ENCODE data around the gene BIN2. TPM values are rescaled to one million over a fixed set of nuclear protein-coding genes. Genes with fewer than 3 reads are reported as not detected.
A peak's percentile ranks its signal among the peaks of the same experiment; 100 is the strongest.
"Not testable (repeated sequence)": the region's sequence is repeated elsewhere in the genome, so short reads cannot be mapped to it uniquely, and the experiment has no call there.

Gene BIN2
- total RNA-seq, 1 donor from 2014 or later: 33.2 TPM

GRCh38 chr12:51318846-51319599 is 5.0 kb downstream of the BIN2 start:
- H3K4me3 Mint-ChIP-seq: peak overlapping the region; percentile 82
- peak overlapping the region; percentile 90 for H3K27ac Mint-ChIP-seq
- peaks cover 41% of the 10 kb centered on the region for H3K36me3 Mint-ChIP-seq (ENCODE audit: low read depth)
- intact Hi-C loops (cut with micrococcal nuclease): no loop called here
- peaks cover 59% of the 10 kb centered on the region for H3K4me1 Mint-ChIP-seq
- H3K9me3 Mint-ChIP-seq: no peaks in the 10 kb centered on the region
- no peaks in the 10 kb centered on the region for H3K27me3 Mint-ChIP-seq
- DNase-seq: peak; percentile 87

GRCh38 chr12:51318057-51318806 is 5.7 kb downstream of the BIN2 start:
- H3K9me3 Mint-ChIP-seq; DNase-seq; intact Hi-C loops (cut with micrococcal nuclease); H3K27me3 Mint-ChIP-seq: not testable (repeated sequence)
- Mint-ChIP-seq H3K27ac (peak overlapping the region; percentile 90), H3K4me3 (peak overlapping the region; percentile 82), H3K36me3 (ENCODE audit: low read depth) (peaks cover 44% of the 10 kb centered on the region), H3K4me1 (peaks cover 58% of the 10 kb centered on the region)

GRCh38 chr12:51311389-51311788 is 12.6 kb downstream of the BIN2 start:
- DNase-seq: no peak
- Mint-ChIP-seq H3K4me1 (peaks cover 20% of the 10 kb centered on the region), H3K4me3 (no peak overlapping the region), H3K36me3 (ENCODE audit: low read depth) (peaks cover 53% of the 10 kb centered on the region), H3K27me3 (no peaks in the 10 kb centered on the region), H3K27ac (no peak overlapping the region), H3K9me3 (no peaks in the 10 kb centered on the region)
- intact Hi-C loops (cut with micrococcal nuclease): no loop called here

GRCh38 chr12:51307655-51308593 is 16.1 kb downstream of the BIN2 start:
- H3K27me3 Mint-ChIP-seq: no peaks in the 10 kb centered on the region
- H3K4me3 Mint-ChIP-seq: no peak overlapping the region
- peaks cover 57% of the 10 kb centered on the region for H3K36me3 Mint-ChIP-seq (ENCODE audit: low read depth)
- intact Hi-C loops (cut with micrococcal nuclease): no loop called here
- H3K4me1 Mint-ChIP-seq: peaks cover 19% of the 10 kb centered on the region
- H3K27ac Mint-ChIP-seq: peak overlapping the region; percentile 14
- no peak for DNase-seq
- H3K9me3 Mint-ChIP-seq: no peaks in the 10 kb centered on the region

- Mint-ChIP-seq H3K4me1 (peaks cover 15% of the 10 kb centered on the region), H3K27me3 (no peaks in the 10 kb centered on the region), H3K4me3 (no peak overlapping the region), H3K36me3 (ENCODE audit: low read depth) (peaks cover 62% of the 10 kb centered on the region), H3K27ac (no peak overlapping the region), H3K9me3 (no peaks in the 10 kb centered on the region)
- intact Hi-C loops (cut with micrococcal nuclease): no loop called here
- no peak for DNase-seq
Observed at GRCh38 chr12:51306507-51306906, 17.5 kb downstream of the BIN2 start.

GRCh38 chr12:51300768-51301167 is 23.2 kb downstream of the BIN2 start:
- H3K27ac Mint-ChIP-seq: peak overlapping the region; percentile 20
- H3K27me3 Mint-ChIP-seq; H3K4me3 Mint-ChIP-seq; H3K9me3 Mint-ChIP-seq; intact Hi-C loops (cut with micrococcal nuclease); DNase-seq; H3K4me1 Mint-ChIP-seq: not testable (repeated sequence)
- H3K36me3 Mint-ChIP-seq (ENCODE audit: low read depth): peaks cover 48% of the 10 kb centered on the region

- no peaks in the 10 kb centered on the region for H3K9me3 Mint-ChIP-seq
- peaks cover 47% of the 10 kb centered on the region for H3K36me3 Mint-ChIP-seq (ENCODE audit: low read depth)
- intact Hi-C loops (cut with micrococcal nuclease): no loop called here
- no peak for DNase-seq
- no peak overlapping the region for H3K27ac Mint-ChIP-seq
- peaks cover 5% of the 10 kb centered on the region for H3K4me1 Mint-ChIP-seq
- H3K4me3 Mint-ChIP-seq: no peak overlapping the region
- no peaks in the 10 kb centered on the region for H3K27me3 Mint-ChIP-seq
Observed at GRCh38 chr12:51295651-51296050, 28.3 kb downstream of the BIN2 start.

GRCh38 chr12:51294097-51294496 is 29.9 kb downstream of the BIN2 start:
- H3K9me3 Mint-ChIP-seq; DNase-seq; H3K4me3 Mint-ChIP-seq; H3K27me3 Mint-ChIP-seq; intact Hi-C loops (cut with micrococcal nuclease); H3K4me1 Mint-ChIP-seq: not testable (repeated sequence)
- H3K27ac Mint-ChIP-seq: peak overlapping the region; percentile 9
- H3K36me3 Mint-ChIP-seq (ENCODE audit: low read depth): peaks cover 49% of the 10 kb centered on the region

GRCh38 chr12:51293696-51294095 is 30.3 kb downstream of the BIN2 start:
- Mint-ChIP-seq H3K4me1 (peaks cover 5% of the 10 kb centered on the region), H3K36me3 (ENCODE audit: low read depth) (peaks cover 52% of the 10 kb centered on the region), H3K4me3 (no peak overlapping the region), H3K9me3 (no peaks in the 10 kb centered on the region), H3K27me3 (no peaks in the 10 kb centered on the region), H3K27ac (peak overlapping the region; percentile 9)
- intact Hi-C loops (cut with micrococcal nuclease): no loop called here
- no peak for DNase-seq

- Mint-ChIP-seq H3K36me3 (ENCODE audit: low read depth) (peaks cover 53% of the 10 kb centered on the region), H3K27ac (peak overlapping the region; percentile 38)
- intact Hi-C loops (cut with micrococcal nuclease): not testable (repeated sequence)
Observed at GRCh38 chr12:51291603-51292513, 32.1 kb downstream of the BIN2 start.

GRCh38 chr12:51285843-51286242 is 38.1 kb downstream of the BIN2 start:
- Mint-ChIP-seq H3K27me3 (no peaks in the 10 kb centered on the region), H3K9me3 (no peaks in the 10 kb centered on the region), H3K4me3 (no peak overlapping the region), H3K4me1 (no peaks in the 10 kb centered on the region), H3K27ac (no peak overlapping the region), H3K36me3 (ENCODE audit: low read depth) (peaks cover 35% of the 10 kb centered on the region)
- no peak for DNase-seq
- intact Hi-C loops (cut with micrococcal nuclease): no loop called here

More at GRCh38 chr12:51291603-51292513, 32.1 kb downstream of the BIN2 start:
- H3K4me3 Mint-ChIP-seq, H3K4me1 Mint-ChIP-seq, H3K9me3 Mint-ChIP-seq, DNase-seq, H3K27me3 Mint-ChIP-seq: not testable (repeated sequence)

- Mint-ChIP-seq H3K27ac (no peak overlapping the region), H3K9me3 (no peaks in the 10 kb centered on the region), H3K4me3 (no peak overlapping the region), H3K4me1 (no peaks in the 10 kb centered on the region), H3K36me3 (ENCODE audit: low read depth) (peaks cover 15% of the 10 kb centered on the region), H3K27me3 (no peaks in the 10 kb centered on the region)
- no peak for DNase-seq
- intact Hi-C loops (cut with micrococcal nuclease): no loop called here
Observed at GRCh38 chr12:51281202-51281924, 42.6 kb downstream of the BIN2 start.

All from activated CD4-positive, alpha-beta T cell treated with anti-CD3 and anti-CD28 coated beads, Interleukin-2, amount 10 ng/mL, durations not matched to agents 24 days and 14 days (primary cell).